ENCODE measurements around the gene CDH3.

GRCh38 chr16:68607443-68607842 lies 37.7 kb upstream of the CDH3 start:
- TF ChIP-seq EP300 (IDR thresholded peaks at IDR 0.05; ENCODE audit: borderline replicate concordance) = no peak
- no peak for TF ChIP-seq ZBTB7A (IDR thresholded peaks at IDR 0.05; ENCODE audit: low read depth)
- TF ChIP-seq MAX (IDR thresholded peaks at IDR 0.05) = no peak
- TF ChIP-seq CREB1 (IDR thresholded peaks at IDR 0.05; ENCODE audit: low read depth) = no peak
- no peak for TF ChIP-seq REST (IDR thresholded peaks at IDR 0.05; ENCODE audit: low read depth)
- TF ChIP-seq TEAD4 (IDR thresholded peaks at IDR 0.05) = no peak
- TF ChIP-seq FOXM1 (IDR thresholded peaks at IDR 0.05; ENCODE audit: borderline replicate concordance, low read depth) = no peak
- TF ChIP-seq CEBPB (IDR thresholded peaks at IDR 0.05) = no peak
- TF ChIP-seq TAF1 (IDR thresholded peaks at IDR 0.05; ENCODE audit: low read depth) = no peak
- no peak for TF ChIP-seq RAD21 (IDR thresholded peaks at IDR 0.05; ENCODE audit: low read depth)
- no peak for TF ChIP-seq EGR1 (IDR thresholded peaks at IDR 0.05)
- TF ChIP-seq USF1 (IDR thresholded peaks at IDR 0.05) = no peak
- no peak for TF ChIP-seq YY1 (IDR thresholded peaks at IDR 0.05; ENCODE audit: low read depth)

Measured in Ishikawa (cell line).